ENCODE results near the gene SAMHD1. TPM values are rescaled to one million over a fixed set of nuclear protein-coding genes. Genes with fewer than 3 reads are reported as not detected.

Gene SAMHD1
- total RNA-seq, 4 donors from 2014 or later = 17.0 to 212 (median 66.0) TPM

DNA sequence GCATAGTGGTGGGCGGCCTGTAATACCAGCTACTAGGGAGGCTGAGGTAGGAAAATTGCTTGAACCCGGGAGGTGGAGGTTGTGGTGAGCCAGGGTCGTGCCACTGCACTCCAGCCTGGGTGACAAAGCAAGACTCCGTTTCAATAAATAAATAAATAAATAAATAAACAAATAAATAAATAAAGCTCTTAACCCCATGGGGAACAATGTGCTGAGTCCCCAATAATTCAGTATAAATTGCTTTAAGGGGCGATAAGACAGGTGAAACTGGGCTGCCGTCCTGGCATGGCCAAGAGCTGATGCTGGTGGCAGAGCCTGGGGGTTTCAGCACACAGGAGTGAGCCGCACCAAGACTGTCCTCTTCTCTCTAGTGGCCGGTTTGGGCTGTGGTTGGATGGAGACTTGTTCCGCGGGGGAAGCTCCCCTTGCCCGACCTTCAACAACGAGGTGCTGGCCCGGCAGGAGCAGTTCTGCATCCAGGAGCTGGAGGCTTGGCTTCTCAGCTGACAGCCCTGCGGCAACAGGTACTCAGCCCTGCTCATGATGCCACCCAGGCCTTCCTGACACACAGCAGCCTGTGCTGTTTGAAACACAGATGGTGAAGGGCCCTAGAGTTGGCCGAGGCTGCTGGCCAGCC is 62.5 kb downstream of the SAMHD1 start:
- H3K27ac ChIP-seq = no peak overlapping the region
- 84 to 89% methylated on average over 9 to 14 of the region's 15 CpGs for WGBS, 2 donors
- H3K9me3 ChIP-seq = no peaks in the 10 kb centered on the region
- H3K4me3 ChIP-seq = no peak overlapping the region
- H3K4me1 ChIP-seq = peaks cover 0 to 22% (median 9%) of the 10 kb centered on the region in 3 donors
- H3K36me3 ChIP-seq = peaks cover 0 to 54% (median 32%) of the 10 kb centered on the region in 3 donors
- intact Hi-C loops (cut with DNase I) = no loop called here
- no peak for TF ChIP-seq POLR2A (IDR thresholded peaks at IDR 0.05)
- TF ChIP-seq, protein P1, sequence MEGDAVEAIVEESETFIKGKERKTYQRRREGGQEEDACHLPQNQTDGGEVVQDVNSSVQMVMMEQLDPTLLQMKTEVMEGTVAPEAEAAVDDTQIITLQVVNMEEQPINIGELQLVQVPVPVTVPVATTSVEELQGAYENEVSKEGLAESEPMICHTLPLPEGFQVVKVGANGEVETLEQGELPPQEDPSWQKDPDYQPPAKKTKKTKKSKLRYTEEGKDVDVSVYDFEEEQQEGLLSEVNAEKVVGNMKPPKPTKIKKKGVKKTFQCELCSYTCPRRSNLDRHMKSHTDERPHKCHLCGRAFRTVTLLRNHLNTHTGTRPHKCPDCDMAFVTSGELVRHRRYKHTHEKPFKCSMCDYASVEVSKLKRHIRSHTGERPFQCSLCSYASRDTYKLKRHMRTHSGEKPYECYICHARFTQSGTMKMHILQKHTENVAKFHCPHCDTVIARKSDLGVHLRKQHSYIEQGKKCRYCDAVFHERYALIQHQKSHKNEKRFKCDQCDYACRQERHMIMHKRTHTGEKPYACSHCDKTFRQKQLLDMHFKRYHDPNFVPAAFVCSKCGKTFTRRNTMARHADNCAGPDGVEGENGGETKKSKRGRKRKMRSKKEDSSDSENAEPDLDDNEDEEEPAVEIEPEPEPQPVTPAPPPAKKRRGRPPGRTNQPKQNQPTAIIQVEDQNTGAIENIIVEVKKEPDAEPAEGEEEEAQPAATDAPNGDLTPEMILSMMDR (IDR thresholded peaks at IDR 0.05) = no peak
- no peaks in the 10 kb centered on the region for H3K27me3 ChIP-seq
- no peak for DNase-seq

DNA sequence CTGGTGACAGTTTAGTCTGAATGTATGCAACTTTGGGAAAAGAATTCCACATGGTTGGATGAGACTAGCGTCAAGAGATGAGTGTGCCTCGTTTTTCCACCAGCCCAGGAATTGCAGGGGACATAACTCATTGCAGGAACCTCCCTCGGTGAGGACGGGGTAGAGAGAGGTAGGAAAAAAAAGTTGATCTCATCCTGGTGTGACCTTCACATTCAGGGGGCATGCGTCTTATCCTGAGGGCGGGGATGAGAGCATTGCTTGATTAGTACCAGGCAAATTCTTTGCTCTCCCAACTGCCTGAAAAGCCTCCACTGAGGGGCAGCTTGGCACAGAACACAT is 63.8 kb downstream of the SAMHD1 start:
- Histone ChIP-seq H3K4me1 (peaks cover 0 to 23% (median 9%) of the 10 kb centered on the region in 3 donors), H3K36me3 (peaks cover 0 to 41% (median 19%) of the 10 kb centered on the region in 3 donors), H3K4me3 (no peak overlapping the region), H3K9me3 (no peaks in the 10 kb centered on the region), H3K27ac (peak overlapping the region in 3 of 4 donors; percentile 12 to 41 (median 38)), H3K27me3 (no peaks in the 10 kb centered on the region)
- WGBS, 2 donors = 47% methylated on average over 6 of the region's 6 CpGs
- intact Hi-C loops (cut with DNase I) = no loop called here
- DNase-seq = no peak
- TF ChIP-seq POLR2A (IDR thresholded peaks at IDR 0.05) = no peak
- TF ChIP-seq, protein P1 (IDR thresholded peaks at IDR 0.05) = no peak

- no peak for DNase-seq
- Histone ChIP-seq H3K27ac (peak overlapping the region in 3 of 4 donors; percentile 12 to 41 (median 38)), H3K9me3 (no peaks in the 10 kb centered on the region), H3K36me3 (peaks cover 0 to 35% (median 15%) of the 10 kb centered on the region in 3 donors), H3K4me1 (peaks cover 0 to 23% (median 9%) of the 10 kb centered on the region in 3 donors), H3K27me3 (no peaks in the 10 kb centered on the region), H3K4me3 (no peak overlapping the region)
- TF ChIP-seq, protein P1 (IDR thresholded peaks at IDR 0.05) = peak; percentile 87 to 97 (median 96)
- no peak for TF ChIP-seq POLR2A (IDR thresholded peaks at IDR 0.05)
- 22 to 26% methylated on average over 12 to 20 of the region's 24 CpGs for WGBS, 2 donors
- intact Hi-C loops (cut with DNase I) = no loop called here
Measured at GRCh38 chr20:36886859-36887751, 64.4 kb downstream of the SAMHD1 start.

DNA sequence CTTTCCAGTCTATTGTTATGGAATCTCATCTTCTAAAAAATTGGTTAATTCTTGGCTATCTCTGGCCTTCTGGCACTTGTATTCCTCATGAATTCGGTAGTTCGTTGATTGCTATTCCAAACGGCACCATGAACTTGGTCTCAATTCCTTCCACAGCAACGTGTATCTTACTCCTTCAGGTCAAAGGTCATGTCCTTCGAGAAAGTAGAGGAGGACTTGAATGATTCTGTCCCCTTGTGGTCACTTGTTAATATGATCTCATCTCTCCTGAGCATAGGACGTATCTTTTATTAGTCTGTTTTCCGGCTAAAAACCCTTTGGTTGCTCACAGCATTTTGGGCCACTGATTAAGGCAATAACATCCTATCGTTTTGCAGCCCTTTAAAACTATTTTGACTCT is 66.2 kb downstream of the SAMHD1 start:
- Histone ChIP-seq H3K27ac (no peak overlapping the region), H3K36me3 (peaks cover 0 to 17% (median 0%) of the 10 kb centered on the region in 3 donors), H3K9me3 (no peaks in the 10 kb centered on the region), H3K27me3 (no peaks in the 10 kb centered on the region), H3K4me3 (no peak overlapping the region), H3K4me1 (peaks cover 0 to 23% (median 9%) of the 10 kb centered on the region in 3 donors)
- DNase-seq = no peak
- TF ChIP-seq POLR2A (IDR thresholded peaks at IDR 0.05) = no peak
- TF ChIP-seq, protein P1 (IDR thresholded peaks at IDR 0.05) = no peak
- 65 to 66% methylated on average over 8 of the region's 8 CpGs for WGBS, 2 donors
- intact Hi-C loops (cut with DNase I) = no loop called here

All from esophagus squamous epithelium (tissue), 5 donors.